Measurements from ENCODE around the gene HAUS5.

Gene HAUS5

DNA sequence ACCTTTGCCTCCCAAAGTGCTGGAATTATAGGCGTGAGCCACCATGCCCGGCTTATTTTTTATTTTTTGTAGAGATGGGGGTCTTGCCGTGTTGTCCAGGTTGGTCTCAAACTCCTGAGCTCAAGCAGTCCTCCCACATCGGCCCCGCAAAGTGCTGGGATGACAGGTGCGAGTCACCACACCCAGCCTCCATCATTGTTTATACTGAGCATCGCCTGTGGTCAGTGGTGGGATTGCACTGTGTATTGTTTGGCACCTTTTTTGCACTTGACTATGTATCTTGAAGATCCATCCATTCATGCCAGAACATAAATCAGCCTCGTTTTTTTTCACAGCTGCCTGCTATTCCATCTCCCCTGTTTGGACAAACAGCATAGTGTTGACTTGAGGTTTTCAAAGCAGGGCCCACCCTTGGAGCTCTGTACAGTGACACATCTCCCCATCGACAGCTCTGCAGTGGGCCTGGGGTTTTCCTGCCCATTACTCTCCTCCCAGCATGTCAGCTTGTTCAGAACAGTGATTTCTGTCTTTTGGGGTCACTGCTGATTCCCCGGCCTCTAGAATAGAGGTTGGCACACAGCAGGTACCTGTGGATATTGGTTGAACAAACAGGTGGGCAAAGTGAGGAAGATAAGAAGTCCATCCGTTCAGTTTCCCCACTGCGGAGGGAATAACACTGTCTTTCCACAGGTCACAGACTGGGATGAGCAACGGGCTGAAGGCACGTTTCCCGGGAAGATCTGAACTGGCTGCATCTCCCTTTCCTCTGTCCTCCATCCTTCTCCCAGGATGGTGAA lies 45.6 kb downstream of the HAUS5 start:
- H3K4me3 ChIP-seq (ENCODE audit: low read depth, low read length) = no peak overlapping the region
- no peak for DNase-seq (ENCODE audit: low read depth)
- TF ChIP-seq, protein P1, sequence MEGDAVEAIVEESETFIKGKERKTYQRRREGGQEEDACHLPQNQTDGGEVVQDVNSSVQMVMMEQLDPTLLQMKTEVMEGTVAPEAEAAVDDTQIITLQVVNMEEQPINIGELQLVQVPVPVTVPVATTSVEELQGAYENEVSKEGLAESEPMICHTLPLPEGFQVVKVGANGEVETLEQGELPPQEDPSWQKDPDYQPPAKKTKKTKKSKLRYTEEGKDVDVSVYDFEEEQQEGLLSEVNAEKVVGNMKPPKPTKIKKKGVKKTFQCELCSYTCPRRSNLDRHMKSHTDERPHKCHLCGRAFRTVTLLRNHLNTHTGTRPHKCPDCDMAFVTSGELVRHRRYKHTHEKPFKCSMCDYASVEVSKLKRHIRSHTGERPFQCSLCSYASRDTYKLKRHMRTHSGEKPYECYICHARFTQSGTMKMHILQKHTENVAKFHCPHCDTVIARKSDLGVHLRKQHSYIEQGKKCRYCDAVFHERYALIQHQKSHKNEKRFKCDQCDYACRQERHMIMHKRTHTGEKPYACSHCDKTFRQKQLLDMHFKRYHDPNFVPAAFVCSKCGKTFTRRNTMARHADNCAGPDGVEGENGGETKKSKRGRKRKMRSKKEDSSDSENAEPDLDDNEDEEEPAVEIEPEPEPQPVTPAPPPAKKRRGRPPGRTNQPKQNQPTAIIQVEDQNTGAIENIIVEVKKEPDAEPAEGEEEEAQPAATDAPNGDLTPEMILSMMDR (conservative IDR thresholded peaks at IDR 0.05; ENCODE audit: low read depth, low read length) = peak; percentile 23

DNA sequence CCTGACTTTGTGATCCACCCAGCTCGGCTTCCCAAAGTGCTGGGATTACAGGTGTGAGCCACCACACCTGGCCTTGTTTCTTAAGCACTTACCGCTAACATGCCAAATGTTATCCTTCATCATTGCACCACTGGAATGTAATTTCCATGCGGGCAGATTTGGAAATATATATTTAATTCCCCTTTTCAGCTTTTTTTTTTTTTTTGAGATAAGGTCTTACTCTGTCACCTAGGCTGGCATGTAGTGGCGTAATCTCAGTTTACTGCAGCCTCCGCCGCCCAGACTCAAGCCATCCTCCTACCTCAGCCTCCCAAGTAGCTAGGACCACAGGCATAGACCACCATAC lies 49.4 kb downstream of the HAUS5 start:
- DNase-seq (ENCODE audit: low read depth) = no peak
- H3K4me3 ChIP-seq (ENCODE audit: low read depth, low read length) = no peak overlapping the region
- TF ChIP-seq, protein P1 (conservative IDR thresholded peaks at IDR 0.05; ENCODE audit: low read depth, low read length) = no peak

DNA sequence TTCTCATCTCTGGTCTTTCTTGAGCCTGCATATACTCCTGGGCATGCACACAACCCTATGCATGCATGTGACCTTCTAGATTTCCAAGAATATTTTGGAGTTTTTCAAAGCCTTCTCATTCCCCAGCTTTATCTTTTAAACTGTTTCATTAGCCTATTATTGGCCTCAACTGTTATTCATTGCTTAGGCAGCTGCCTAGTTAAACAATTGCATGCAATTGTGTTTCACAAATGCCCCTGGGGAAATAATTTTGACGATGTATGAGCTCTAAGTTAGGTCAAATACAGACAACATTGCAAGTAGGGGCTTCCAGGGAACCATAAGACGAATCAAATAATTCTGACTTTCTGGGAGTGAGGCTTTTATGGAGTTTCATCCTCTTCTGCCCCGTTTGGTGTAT lies 51.4 kb downstream of the HAUS5 start:
- no peak overlapping the region for H3K4me3 ChIP-seq (ENCODE audit: low read depth, low read length)
- no peak for DNase-seq (ENCODE audit: low read depth)
- TF ChIP-seq, protein P1 (conservative IDR thresholded peaks at IDR 0.05; ENCODE audit: low read depth, low read length) = no peak

DNA sequence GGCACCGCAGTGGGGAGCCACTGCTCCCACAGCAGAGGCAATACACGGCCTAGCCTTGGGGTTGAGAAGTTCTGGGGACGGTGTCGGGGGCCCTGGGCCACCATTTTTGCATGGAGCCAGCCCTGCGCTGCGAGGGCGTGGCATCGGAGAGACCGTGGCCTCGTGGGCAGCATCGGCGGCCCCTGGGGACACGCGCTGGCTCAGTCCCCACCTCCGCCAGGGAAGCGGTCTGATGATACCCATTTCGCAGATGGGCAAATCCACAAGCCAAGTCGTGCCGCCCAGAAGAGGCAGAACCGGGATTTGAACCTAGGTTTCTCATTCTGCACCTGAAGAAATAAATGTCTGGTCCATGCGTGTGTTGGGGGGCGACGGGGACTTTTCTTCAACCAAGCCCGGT lies 52.6 kb downstream of the HAUS5 start:
- no peak overlapping the region for H3K4me3 ChIP-seq (ENCODE audit: low read depth, low read length)
- no peak for DNase-seq (ENCODE audit: low read depth)
- TF ChIP-seq, protein P1 (conservative IDR thresholded peaks at IDR 0.05; ENCODE audit: low read depth, low read length) = no peak

DNA sequence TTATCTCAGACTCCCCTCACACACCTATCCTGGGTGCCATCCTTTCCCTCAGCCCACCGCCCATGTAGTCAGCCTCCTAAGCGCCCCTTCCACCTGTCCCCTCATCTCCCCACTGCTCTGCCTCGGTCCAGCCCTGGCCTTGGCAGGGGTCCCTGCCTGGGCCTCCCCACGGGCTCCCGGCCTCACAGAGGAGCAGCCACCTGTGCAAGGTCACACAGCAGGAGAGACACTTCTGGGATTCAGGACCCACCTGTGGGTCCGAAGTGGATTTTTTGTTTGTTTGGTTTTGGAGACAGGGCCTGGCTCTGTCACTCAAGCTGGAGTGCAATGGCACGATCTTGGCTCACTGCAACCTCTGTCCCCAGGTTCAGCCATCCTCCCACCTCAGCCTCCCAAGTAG lies 53.1 kb downstream of the HAUS5 start:
- no peak overlapping the region for H3K4me3 ChIP-seq (ENCODE audit: low read depth, low read length)
- TF ChIP-seq, protein P1 (conservative IDR thresholded peaks at IDR 0.05; ENCODE audit: low read depth, low read length) = no peak
- no peak for DNase-seq (ENCODE audit: low read depth)

DNA sequence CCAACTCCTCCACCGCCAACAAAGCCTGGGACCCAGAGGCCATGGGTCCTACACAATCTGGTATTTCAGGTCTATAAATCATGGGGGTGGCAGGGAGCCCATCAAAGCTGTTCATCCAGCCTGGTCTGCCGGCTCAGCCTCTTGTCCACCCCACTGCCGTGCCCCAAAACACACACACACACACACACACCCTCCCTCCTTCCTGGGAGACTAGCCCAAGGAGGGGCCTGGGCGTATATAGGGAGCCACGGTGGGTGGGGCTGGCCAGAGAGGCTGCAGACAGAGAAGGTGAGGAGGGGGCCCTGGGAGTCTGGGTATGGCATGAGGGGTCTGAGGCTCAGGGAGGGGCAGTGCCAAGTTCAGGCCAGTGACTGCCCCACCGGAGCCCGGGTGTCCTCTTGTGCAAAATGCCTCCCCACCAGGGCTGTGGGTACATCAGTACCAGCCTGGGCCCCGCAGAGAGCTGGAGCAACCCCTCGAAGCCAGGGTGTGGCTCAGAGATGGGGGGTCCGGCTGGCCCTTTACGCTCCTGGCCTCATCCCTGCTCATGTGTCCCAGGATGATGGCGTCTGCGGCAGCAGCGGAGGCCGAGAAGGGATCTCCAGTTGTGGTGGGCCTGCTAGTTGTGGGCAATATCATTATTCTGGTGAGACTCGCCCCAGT lies 53.8 kb downstream of the HAUS5 start, which contains the start of gene UPK1A:
TSS of gene UPK1A (plus strand) at position 267 of the 663 bp plus-strand sequence. CDS start at position 563, 296 bp downstream.
- TF ChIP-seq, protein P1 (conservative IDR thresholded peaks at IDR 0.05; ENCODE audit: low read depth, low read length) = no peak
- no peak within 1 kb of the TSS for H3K4me3 ChIP-seq (ENCODE audit: low read depth, low read length)
- DNase-seq (ENCODE audit: low read depth) = no peak

All from choroid plexus epithelial cell (primary cell).